ENCODE results near the gene GNAO1. TPM values are rescaled to one million over a fixed set of nuclear protein-coding genes. Genes with fewer than 3 reads are reported as not detected.
"Not testable (repeated sequence)": the region's sequence is repeated elsewhere in the genome, so short reads cannot be mapped to it uniquely, and the experiment has no call there.

The GNAO1 gene
- total RNA-seq, 4 donors from 2014 or later, result 1.4 to 4.4 (median 2.5) TPM

DNA sequence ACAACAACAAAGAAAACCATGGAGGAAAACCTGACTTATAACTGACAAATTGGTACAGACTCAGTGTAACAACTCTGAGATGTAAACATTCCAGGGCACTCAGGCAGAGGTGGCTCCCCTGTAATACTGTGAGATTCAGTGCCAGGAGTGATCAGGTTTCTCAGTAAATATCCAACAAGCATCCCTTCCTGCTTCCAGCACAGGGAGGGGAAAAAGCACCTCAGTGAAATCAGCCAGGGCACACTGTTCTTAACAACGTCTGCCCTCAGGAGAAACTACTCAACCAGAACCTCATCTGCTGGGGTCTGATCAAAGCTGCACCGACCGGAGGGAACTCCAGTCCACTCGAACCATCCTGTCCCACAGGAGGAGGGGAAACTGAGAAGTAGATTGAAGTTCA, 181.7 kb downstream of the GNAO1 start:
- H3K27me3 ChIP-seq, result no peaks in the 10 kb centered on the region
- H3K4me1 ChIP-seq, result peaks cover 13 to 14% of the 10 kb centered on the region in 2 donors
- no peaks in the 10 kb centered on the region for H3K9me3 ChIP-seq
- no peak for TF ChIP-seq CTCF (IDR thresholded peaks at IDR 0.05)
- TF ChIP-seq POLR2A (IDR thresholded peaks at IDR 0.05), result no peak
- peaks cover 0 to 7% of the 10 kb centered on the region in 2 donors for H3K36me3 ChIP-seq
- no peak for DNase-seq
- H3K4me3 ChIP-seq (replicated peaks in 1 of 3), result no peak overlapping the region
- 44 to 53% methylated on average over 4 of the region's 4 CpGs for WGBS, 2 donors
- no peak overlapping the region for H3K27ac ChIP-seq
- intact Hi-C loops (cut with DNase I), result no loop called here

DNA sequence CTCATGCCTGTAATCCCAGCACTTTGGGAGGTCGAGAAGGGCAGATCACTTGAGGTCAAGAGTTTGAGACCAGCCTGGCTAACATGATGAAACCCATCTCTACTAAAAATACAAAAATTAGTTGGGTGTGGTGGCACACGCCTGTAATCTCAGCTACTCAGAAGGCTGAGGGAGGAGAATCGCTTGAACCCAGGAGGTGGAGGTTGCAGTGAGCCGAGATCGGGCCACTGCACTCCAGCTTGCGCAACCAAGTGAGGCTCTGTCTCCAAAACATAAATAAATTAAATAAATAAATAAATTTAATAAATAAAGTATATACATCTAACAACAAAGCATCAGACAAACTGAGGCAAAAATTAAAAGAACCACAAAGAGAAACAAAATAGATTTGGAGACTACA, 184.5 kb downstream of the GNAO1 start:
- intact Hi-C loops (cut with DNase I); H3K27ac ChIP-seq; H3K4me1 ChIP-seq; DNase-seq; H3K4me3 ChIP-seq (replicated peaks in 1 of 3); H3K36me3 ChIP-seq; H3K9me3 ChIP-seq; H3K27me3 ChIP-seq: not testable (repeated sequence)
- 91 to 92% methylated on average over 6 of the region's 6 CpGs for WGBS, 2 donors

DNA sequence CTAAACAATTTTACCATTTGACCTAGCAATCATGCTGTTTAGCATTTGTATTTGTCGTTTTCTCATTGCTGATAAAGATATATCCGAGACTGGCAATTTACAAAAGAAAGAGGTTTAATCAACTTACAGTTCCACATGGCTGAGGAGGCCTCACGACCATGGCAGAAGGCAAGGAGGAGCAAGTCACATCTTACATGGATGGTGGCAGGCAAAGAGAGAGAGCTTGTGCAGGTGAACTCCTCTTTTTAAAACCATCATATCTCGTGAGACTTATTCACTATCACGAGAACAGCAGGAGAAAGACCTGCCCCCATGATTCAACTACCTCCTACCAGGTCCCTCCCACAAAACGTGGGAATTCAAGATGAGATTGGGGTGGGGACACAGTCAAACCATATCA, 187.8 kb downstream of the GNAO1 start:
- H3K4me1 ChIP-seq; DNase-seq; H3K9me3 ChIP-seq; H3K27ac ChIP-seq; intact Hi-C loops (cut with DNase I); H3K4me3 ChIP-seq (replicated peaks in 1 of 3); H3K27me3 ChIP-seq: not testable (repeated sequence)
- H3K36me3 ChIP-seq, result peaks cover 14 to 17% of the 10 kb centered on the region in 2 donors
- WGBS, 2 donors, result 97 to 98% methylated on average over 6 of the region's 6 CpGs

DNA sequence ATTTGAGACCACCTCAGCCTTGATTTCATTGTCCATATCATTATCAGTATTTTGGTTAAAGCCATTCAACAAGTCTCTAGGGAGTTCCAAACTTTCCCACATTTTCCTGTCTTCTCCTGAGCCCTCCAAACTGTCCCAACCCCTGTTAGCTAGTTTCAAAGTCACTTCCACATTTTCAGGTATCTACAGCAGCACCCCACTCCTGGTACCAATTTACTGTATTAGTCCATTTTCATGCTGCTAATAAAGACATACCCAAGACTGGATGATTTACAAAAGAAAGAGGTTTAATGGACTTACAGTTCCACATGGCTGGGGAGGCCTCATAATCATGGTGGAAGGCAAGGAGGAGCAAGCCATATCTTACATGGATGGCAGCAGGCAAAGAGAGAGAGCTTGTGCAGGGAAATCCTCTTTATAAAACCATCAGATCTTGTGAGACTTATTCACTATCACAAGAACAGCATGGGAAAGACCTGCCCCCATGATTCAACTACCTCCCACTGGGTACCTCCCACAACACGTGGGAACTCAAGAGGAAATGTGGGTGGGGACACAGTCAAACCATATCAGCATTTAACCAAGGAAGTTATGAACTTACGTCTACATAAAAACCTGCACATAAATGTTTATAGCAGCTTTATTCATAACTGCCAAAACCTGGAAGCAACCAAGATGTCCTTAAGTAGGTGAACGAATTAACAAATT, 189.6 kb downstream of the GNAO1 start:
- 93 to 97% methylated on average over 3 of the region's 3 CpGs for WGBS, 2 donors
- peaks cover 24 to 27% of the 10 kb centered on the region in 2 donors for H3K36me3 ChIP-seq
- H3K4me1 ChIP-seq; H3K9me3 ChIP-seq; H3K27me3 ChIP-seq; H3K4me3 ChIP-seq (replicated peaks in 1 of 3); DNase-seq; intact Hi-C loops (cut with DNase I); H3K27ac ChIP-seq: not testable (repeated sequence)

DNA sequence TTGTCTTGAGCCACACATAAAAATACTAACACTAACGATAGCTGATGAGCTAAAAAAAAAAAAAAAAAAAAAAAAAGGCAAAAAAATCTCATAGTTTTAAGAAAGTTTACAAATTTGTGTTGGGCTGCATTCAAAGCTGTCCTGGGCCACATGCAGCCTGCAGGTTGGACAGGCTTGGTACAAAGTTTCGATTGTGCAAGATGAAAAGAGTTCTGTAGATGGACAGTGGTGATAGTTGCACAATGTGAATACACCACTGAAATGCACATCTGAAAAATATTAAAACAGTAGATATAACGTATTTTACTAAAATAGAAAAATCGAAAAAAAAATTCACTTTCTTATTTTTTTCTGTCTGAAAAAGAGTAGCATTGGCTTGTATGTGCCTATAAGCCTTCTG, 191.2 kb downstream of the GNAO1 start:
- TF ChIP-seq POLR2A (IDR thresholded peaks at IDR 0.05), result no peak
- TF ChIP-seq CTCF (IDR thresholded peaks at IDR 0.05), result no peak
- H3K4me1 ChIP-seq, result no peaks in the 10 kb centered on the region
- H3K36me3 ChIP-seq, result peaks cover 28 to 31% of the 10 kb centered on the region in 2 donors
- WGBS, 2 donors, result 92 to 95% methylated on average over 4 of the region's 4 CpGs
- DNase-seq, result no peak
- H3K27ac ChIP-seq, result no peak overlapping the region
- H3K9me3 ChIP-seq, result no peaks in the 10 kb centered on the region
- H3K27me3 ChIP-seq, result no peaks in the 10 kb centered on the region
- intact Hi-C loops (cut with DNase I), result no loop called here
- H3K4me3 ChIP-seq (replicated peaks in 1 of 3), result no peak overlapping the region

DNA sequence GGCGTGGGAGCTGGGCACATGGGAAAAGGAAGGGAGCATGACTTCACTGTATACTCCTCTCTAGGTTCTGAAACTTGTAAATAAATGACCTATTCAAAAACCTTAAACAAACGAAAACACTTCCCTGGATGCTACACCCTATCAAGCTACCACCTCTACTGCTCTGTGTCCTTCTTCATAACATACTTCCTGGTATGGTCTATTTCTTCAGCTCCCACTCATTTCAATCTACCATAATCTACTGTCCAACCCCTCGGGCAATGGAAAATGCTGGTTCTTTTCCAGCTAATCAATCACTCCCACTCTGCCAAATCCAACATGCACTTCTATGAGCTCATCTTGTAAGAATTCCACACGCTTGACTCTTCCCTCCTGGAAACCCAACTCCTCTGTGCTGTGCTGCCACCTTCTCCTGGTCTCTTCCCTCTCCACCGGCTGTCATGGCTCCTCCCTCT, 191.6 kb downstream of the GNAO1 start:
- 84 to 93% methylated on average over 5 of the region's 5 CpGs for WGBS, 2 donors
- Histone ChIP-seq H3K27ac (no peak overlapping the region), H3K36me3 (peaks cover 32 to 34% of the 10 kb centered on the region in 2 donors), H3K4me1 (no peaks in the 10 kb centered on the region), H3K27me3 (no peaks in the 10 kb centered on the region), H3K4me3 (replicated peaks in 1 of 3) (no peak overlapping the region), H3K9me3 (no peaks in the 10 kb centered on the region)
- no peak for DNase-seq
- intact Hi-C loops (cut with DNase I), result no loop called here
- TF ChIP-seq CTCF (IDR thresholded peaks at IDR 0.05) (no peak), POLR2A (IDR thresholded peaks at IDR 0.05) (no peak)
